HG02763 (cell line): ENCODE data around the gene PIK3AP1.

Experiments used
- ATAC-seq: cut with Tn5 transposase; IDR thresholded peaks from one replicate; pipeline ENCODE4 v1.9.1; 2021; ENCODE audit warnings: mild to moderate bottlenecking, moderate library complexity; ENCODE audit not compliant: unreplicated experiment

The PIK3AP1 gene

DNA sequence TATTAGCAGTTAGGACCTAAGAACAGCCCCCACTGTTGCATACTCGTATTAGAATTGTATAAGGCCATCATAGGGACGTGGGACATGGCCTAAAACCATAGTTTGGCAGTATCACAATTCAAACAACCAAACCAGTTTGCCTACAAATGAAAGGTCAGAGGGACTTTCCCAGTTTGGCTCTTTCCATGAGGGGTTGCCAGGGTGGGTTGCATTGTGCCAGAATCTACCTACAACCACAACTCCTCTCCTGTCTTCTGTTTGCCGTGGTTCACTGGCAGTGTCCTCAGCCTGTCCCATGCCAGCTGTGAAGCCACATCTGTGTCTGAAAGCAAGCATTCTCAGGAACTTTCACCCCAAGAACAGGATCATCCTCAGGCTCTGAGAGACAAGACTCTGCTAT is 44.5 kb downstream of the PIK3AP1 start:
- no peak for ATAC-seq

DNA sequence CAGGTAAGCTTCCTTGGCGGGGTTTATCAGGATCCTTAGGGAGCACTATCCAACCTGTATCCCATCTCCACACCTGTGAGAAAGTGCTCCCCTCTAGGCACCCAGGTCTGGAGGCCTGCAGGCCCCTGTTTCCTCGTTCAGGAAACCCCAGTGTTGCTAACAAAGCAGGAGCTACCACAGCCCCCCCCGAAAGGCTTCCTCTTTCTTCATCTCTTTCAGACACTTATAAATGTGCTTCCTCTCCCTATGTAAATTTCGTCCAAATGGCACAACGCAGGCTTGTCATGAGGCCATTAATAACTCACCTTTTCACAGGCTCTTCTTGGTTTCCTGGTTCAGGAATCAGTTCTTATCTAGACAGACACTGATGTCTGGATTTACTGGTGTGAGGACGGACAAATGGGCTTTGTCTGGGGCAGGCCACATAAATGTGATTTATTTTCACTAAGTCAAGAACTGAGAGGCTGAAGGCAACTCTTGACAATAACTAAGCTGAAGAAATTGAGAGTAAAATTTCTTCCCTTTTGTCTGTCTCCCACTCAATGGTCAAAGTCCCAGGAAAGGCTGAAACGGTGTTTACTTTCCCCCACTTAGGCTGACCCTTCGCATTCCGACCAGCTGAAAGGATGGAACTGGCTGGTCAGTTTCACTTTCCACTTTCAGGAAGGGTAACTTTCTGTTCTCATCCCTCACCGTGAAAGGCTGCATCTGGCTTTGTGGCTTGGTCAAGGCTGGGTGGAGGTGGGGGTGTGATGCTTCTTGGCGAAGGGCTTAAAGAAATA is 46.8 kb downstream of the PIK3AP1 start:
- peak; percentile 56 for ATAC-seq

DNA sequence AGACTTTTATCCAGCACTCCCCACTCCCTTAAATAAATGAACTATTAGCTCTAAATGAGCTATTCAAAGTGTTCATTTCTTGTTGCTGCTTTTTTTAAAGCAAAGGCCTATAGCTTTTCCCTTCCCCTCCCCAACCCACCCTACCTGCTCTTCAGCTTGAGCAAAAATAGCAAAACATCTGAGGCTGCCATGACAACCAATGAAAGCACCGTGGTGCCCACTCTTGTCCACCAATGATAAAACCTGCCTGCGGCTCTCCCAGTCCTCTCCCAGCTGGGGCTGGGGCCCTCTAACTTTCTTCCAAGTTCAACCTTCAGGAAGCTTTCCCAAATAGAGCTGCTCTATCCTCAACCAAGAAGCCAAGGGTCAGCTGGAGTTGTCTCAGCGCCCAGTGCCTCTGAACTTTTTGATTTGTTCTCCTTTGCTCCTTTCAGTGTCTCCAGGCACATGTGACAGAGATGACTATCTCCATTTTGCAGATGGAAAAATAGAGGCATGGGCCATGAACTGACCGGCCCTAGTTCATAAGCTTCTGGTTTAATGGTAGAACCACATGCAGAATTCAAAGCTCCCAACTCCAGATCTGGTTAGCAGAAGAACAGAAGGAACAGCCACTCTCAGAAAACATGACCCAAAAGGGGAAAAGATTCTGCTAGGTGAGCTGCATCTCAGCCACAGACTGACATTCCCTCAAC is 47.7 kb downstream of the PIK3AP1 start:
- ATAC-seq = no peak

DNA sequence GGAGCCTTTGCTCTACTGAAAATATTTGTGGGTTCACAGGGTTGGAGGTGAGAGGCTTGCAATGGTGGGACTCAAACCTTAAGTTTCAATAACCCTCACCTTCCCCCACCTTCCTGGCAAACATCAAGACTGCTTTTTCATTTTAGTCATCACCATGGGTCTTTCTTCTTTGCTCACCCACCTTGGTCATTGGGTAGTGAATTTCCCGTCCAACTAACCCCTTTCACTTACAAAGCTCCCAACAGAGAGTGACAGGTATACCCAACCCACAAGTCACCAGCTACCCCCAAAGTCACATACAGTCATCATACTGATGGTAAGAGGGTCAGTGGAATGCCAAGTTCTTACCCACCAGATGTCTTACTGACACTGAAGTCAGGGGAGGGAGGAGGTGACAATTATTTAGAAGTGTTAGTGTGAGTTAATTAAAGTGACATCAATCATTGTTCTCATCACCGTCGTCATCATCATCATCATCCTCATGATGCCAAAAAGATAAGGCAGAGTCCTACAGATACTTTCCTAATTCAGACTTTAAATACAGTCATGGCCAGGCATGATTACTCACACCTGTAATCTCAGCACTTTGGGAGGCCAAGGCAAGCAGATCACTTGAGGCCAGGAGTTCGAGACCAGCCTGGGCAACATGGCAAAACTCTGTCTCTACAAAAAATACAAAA is 49.0 kb downstream of the PIK3AP1 start:
- ATAC-seq = no peak

DNA sequence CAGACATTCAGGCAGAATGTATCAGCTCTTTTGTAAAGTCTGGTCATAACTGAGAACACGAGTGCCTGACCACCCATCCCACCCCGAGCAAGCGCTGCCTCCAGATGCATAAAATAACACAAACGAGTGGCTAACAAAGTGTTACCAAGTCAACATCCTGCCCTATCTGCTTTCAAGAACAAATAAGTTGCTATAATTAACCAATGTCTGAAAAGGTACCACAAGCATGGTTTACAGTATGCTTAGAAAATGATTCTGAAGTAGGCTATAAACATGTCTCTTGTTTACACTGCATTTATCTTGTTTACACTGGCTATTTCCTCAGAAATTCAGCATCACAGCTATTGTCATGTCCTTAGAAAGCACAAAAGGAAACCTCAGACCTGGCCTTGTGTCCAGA is 49.5 kb downstream of the PIK3AP1 start:
- ATAC-seq = no peak

DNA sequence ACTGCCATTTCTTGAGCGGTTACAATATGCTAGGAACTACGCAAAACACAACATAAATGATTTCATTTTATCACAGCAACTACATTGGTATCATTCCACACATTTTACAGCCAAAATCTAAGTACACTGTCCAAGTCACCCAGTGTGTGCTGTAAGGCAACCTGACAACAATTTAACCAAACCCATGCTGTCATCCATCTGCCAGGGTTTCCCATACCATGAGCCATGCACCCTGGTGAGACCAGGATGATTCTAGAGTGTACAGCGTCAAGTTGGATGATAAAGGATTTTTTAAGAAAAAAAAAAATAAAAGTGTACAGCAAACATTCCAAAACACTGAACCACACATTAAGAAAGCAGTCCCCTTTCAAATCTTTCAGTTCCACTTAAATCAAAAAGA is 52.9 kb downstream of the PIK3AP1 start:
- no peak for ATAC-seq

DNA sequence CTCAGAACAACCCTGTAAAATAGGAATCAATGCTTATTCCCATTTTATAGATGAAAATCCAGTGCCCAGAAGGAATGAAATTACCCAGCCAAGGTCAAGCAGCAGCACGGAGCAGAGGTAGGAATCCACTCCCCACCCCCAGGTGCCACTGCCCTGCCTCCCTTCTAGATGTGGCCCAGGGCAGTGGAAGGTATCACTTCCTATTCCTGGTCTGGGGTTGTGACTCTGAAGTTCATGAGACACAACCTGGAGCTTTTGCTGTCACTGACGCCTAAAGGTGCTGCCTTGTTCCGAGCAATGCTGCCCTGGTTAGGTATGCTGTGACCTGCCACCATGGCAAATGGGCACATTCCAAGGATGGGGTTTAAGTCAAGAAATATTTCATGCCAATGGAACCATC is 53.6 kb downstream of the PIK3AP1 start:
- no peak for ATAC-seq

DNA sequence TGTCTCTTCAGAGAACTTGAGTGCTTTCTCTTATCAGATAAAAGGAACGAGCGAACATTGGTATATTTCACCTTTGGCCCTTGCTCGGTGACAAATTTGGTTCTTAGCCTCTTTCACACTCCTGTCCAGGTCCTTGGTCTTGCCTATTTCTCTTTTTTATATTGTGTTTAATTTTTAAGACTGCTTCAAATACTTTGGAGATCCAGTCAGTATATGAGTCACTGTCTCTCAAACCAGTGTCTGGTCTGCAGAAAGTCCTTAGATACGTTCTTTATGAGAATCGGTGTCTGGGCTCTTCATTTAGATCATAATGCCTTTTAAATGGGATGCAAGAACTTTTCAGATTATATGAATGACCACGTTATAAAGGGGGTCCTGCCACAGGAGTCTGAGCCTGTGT is 55.0 kb downstream of the PIK3AP1 start:
- no peak for ATAC-seq

DNA sequence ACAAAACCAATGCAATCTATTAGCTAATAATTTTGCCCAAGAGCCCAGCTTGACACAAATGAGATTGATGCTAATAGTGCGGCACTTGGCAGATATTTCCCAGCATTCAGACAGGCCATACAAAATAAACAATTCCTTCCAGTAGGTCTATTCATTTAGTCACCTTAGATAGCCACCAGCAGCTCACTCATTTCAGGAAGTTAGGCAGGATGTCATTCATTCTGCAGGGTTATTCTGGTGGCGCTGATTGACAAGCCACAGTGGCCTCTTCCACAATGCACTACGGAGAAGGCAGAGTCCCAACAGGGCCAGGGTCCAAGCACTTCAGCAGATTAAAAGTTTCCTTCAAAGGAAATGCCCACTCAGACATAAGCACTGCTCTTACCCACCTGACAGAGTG is 55.8 kb downstream of the PIK3AP1 start:
- ATAC-seq = no peak

DNA sequence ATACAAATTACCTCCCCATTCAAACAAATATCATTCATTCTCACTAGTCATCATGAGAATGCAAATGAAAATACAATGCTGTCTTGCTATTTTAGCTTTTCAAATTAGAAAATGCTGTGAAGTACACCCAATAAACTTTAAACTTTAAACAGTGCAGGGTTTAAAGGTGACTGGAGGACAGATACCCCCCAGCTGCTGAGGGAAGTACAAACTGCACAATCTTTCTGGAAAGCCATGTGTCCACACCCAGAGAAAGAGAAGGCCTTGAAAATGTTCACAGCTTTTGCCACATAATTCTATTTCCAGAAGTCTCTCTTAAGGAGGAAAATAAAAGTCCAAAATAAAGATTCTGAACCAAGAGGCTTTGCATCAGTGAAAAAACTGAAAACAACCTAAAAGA is 56.5 kb downstream of the PIK3AP1 start:
- no peak for ATAC-seq

DNA sequence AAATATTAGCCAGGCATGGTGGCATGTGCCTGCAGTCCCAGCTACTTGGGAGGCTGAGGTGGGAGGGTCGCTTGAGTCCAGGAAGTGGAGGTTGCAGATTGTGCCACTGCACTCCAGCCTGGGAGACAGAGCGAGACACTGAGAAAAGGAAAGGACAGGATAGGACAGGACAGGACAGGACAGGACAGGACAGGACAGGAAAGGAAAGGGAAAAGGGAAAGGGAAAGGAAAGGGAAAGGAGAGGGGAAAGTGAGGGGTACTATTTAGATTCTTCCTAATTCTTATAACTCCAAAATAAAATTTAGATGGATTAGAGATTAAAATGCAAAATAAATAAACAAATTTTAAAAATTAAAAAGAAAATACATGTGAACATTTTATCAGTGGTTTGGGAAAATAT is 58.7 kb downstream of the PIK3AP1 start:
- no peak for ATAC-seq

DNA sequence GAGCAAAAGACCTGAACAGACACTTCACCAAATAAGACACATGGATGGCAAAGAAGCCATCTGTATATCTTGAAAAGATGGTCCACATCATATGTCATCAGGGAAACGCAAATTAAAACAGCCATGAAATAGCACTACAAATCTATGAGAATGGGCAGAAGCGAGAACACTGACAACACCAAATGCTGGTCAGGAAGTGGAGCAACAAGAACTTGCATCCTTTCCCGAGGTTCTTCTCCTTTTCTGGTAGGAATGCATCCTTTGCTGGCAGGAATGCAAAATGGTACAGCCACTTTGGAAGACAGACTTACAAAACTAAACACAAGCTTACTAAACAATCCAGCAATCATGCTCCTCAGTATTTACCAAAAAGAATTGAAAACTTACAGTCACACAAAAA is 60.0 kb downstream of the PIK3AP1 start:
- ATAC-seq = no peak

DNA sequence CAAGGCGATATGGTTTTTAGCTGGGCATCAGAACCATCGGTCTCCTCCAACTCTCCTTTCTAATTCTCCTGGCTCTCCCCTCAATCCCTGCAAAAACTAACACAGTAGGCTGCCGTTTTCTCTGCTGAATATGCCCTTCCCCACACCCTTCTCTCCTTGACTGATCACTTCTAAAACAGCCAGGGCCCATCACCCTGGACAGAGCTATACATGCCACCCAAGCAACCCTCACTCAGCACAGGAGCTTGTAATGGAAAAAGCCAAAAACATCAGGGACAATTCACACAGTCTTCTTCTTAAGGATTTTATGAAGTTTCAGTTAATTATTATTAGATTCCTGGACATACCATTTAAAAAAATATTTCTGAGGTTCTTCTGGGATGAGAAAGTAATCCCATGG is 61.5 kb downstream of the PIK3AP1 start:
- ATAC-seq = no peak

DNA sequence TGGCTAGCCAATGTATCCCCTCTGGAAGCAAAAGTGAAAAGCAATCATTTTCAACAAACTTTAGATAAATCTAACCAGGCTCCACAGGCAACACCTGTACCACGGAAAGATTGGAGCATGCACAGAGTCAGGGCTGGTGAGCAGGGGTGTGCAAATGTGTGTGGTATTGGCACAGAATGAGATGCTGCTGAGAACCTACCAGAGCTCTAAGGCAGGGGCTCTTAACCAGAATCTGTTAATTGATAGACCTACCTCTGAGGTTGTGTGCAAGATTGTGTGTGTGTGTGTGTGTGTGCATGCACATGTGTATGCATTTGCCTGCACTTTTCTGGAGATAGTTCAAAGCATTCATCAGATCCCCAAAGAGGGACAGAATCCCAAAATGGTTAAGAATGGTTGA is 62.9 kb downstream of the PIK3AP1 start:
- ATAC-seq = no peak

DNA sequence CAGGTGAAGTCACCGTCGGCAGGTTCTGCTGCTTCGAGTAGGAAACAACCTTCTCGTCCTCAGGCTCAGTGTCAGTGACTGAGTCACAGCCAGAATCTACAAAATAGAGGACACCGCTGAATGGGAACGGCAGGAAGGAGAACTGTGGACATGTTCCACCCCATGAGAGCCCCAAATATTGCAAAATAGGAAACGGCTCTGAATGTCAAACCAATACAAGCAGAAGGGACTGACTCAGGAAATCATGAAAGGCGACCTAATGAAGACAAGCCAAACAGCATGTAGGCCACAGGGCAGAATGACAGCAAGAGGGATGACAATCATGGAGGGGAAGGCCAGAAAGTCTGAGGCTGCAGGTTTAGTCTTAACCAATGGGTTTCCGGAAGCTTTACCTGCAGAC is 63.5 kb downstream of the PIK3AP1 start:
- no peak for ATAC-seq

DNA sequence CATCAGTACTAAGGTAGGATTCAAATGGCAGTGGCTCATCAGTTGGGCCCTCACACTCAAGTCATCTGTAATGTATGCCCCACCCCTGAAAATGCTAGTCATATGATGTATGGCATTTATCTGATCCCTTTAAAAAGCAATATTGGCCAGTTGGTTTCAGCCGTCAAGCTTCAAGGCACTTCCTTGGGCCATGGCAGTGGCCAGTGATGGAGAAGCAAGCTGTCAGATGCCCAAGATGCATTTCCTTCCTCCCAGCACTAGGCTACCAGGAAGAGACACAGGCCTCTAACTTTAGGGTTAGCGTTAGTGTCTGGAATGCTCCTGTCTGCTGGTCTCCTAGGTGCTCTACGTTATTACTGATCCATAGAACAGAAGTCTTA is 64.1 kb downstream of the PIK3AP1 start:
- no peak for ATAC-seq

DNA sequence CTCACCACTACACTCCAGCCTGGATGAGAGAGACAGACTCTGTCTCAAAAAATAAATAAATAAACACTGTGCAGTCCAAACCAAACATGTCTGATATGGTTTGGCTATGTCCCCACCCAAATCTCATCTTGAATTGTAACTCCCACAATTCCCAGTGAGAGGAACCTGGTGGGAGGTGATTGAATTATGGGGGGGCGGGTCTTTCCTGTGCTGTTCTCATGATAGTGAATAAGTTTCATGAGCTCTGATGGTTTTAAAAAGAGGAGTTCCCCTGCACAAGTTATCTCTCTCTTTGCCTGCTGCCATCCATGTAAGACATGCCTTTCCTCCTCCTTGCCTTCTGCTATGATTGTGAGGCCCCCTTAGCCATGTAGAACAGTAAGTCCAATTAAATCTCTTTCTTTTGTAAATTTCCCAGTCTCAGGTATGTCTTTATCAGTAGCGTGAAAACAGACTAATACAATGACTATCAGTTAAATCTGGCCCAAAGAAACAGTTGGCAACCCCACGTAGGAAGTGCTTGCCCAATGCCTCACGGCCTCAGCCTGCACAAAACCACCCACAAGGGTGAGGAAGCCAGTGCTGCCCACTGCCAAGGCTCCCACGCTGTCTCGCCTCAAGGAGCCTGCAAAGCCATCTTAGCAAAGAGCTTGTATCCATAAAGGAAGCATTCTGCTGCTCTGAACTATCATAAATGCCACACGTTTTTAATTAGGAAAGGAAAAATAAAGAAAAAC is 64.7 kb downstream of the PIK3AP1 start:
- ATAC-seq = no peak

DNA sequence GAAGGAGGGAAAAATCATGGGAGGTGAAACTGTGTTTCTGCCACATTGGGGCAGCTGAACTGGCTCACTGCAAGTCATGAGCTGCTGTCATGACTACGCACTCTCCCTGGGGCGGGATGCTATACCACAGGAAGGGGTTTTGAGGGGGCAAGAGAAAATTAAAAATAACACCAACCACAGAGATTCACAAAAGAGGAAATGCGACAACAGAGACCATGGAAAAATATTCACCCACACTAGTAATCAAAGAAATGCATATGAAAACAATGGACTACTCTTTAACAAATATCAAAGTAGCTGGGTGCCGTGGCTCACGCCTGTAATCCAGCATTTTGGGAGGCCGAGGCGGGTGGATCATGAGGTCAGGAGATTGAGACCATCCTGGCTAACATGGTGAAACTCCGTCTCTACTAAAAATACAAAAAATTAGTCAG is 68.3 kb downstream of the PIK3AP1 start:
- ATAC-seq = peak; percentile 63

DNA sequence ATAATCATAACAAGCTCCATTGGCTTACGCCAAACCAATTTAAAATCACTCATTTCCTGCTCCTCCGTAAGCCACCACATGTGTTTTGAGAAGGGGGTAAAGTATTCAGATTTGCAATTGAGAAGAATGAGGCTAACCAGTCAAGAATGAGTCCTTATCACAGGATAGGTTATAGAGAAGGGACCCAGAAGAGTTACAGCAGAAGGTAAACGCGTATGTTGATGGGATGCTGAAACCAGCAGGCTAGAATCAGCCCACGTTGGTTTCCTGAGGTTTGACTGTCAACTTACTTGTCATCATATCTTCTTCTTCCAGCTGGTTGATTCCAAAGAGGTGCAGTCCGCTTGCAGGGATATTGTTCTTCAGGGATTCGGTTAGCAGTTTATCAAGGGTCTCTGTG is 69.4 kb downstream of the PIK3AP1 start:
- ATAC-seq = no peak

DNA sequence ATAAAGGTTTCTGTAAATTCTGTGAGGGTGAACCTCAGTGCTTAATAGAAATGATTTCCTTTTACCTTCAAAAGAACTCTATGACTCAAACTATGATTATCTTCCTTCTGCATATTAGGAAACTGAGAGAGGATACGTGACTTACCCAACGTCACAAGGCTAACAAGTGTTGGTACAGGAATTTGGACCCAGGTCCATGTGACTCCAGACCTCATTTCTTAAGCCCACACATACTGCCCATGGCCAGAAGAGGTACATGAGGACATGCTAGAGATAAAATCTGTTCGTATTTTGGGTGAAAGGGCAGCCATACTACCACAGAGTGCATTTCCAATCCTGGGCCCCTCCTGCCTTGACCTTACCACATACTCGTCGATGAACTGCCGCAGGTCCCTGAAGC is 72.0 kb downstream of the PIK3AP1 start:
- ATAC-seq = no peak

DNA sequence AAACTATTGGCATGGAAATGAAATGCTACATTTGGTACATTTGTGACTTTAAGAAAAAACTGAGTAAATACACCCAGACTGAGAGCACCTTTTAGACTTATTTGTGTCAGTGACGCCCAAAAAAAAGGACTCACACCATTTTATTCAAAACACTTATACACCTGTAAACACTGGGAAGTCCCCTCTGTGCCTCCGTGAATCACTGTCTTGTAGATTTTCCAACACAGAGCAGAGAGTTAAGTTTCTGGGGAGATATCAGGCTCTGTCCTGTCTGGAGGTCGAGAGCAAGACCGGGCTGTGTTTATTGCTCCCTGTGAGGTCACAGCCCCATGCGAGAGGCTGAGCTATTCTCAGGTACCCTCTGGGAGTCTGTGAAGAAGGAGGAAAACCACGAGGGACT is 72.8 kb downstream of the PIK3AP1 start:
- ATAC-seq = no peak
